Measurements from ENCODE around the gene MPZL2.

GRCh38 chr11:118311518-118311917 lies 47.4 kb upstream of the MPZL2 start:
- TF ChIP-seq CTCF (IDR thresholded peaks at IDR 0.05): no peak
- no peak for TF ChIP-seq POLR2A (IDR thresholded peaks at IDR 0.05)
